HepG2 (cell line): ENCODE data around the gene CUEDC2. TPM values are rescaled to one million over a fixed set of nuclear protein-coding genes. Genes with fewer than 3 reads are reported as not detected.

Source experiments
- ATAC-seq: fragments of 200-7000 bp; cut with Tn5 transposase; 3 replicates; pipeline ENCODE4 v1.9.1; 2020; ENCODE audit warnings: mild to moderate bottlenecking, moderate library complexity
- BruUV-seq: library from RNA; stranded (reverse); fragments of 400-500 nt; replicated peaks from 2 replicates; lab custom pipeline; 2021; lab: Mats Ljungman, UMichigan
- CTCF ChIA-PET: fragments of 300-600 bp; formaldehyde crosslinking; extraction: SDS; loops from one replicate; lab custom pipeline; 2021; ENCODE audit warnings: low total read pairs, inconsistent platforms, low intra/inter-chr PET ratio; lab: Yijun Ruan, JAX
- POLR2A ChIA-PET: fragments of 350-600 bp; sonication (Branson Sonifier 250); formaldehyde crosslinking; loops from one replicate; lab custom pipeline; 2020; ENCODE audit warnings: antibody characterized with exemption, inconsistent platforms; lab: Yijun Ruan, JAX
- DNase-seq: peaks from one replicate; pipeline ENCODE4 v3.0.0-alpha.2; 2015; ENCODE audit warnings: low spot score
- FAIRE-seq: peaks from 3 replicates; lab custom pipeline; 2011; peaks lifted over from hg19 to GRCh38; lab: Jason Lieb, UNC
- H2AFZ ChIP-seq: one replicate; pipeline ENCODE4 v1.6.1; 2011; ENCODE audit warnings: low read length, inconsistent platforms
- H3K27ac ChIP-seq: fragments of 300-600 bp; 3 replicates; pipeline ENCODE4 v1.8.0; 2011; ENCODE audit warnings: mixed run types, mild to moderate bottlenecking, mixed read lengths, low read length, inconsistent platforms; ENCODE audit not compliant: insufficient read depth; ENCODE audit errors: extremely low read length
- H3K27me3 ChIP-seq, 2 experiments: fragments of 200-600 bp in 1 of 2; 2 replicates in 1 of 2; 3 replicates in 1 of 2; pipeline versions ENCODE4 v1.6.0 to v1.8.0; 2011; ENCODE audit warnings: low read length in 2 of 2, mild to moderate bottlenecking in 2 of 2, moderate library complexity in 2 of 2, inconsistent platforms in 1 of 2; ENCODE audit not compliant: insufficient read depth in 2 of 2, control insufficient read depth in 1 of 2
- H3K36me3 ChIP-seq, 2 experiments: fragments of 200-600 bp in 1 of 2; replicated peaks in 1 of 2; 2 replicates in 1 of 2; 3 replicates in 1 of 2; pipeline versions ENCODE4 v1.5.1 to v1.8.0; 2011; ENCODE audit warnings: low read length in 2 of 2, inconsistent platforms in 1 of 2; ENCODE audit not compliant: insufficient read depth in 2 of 2, control insufficient read depth in 1 of 2
- H3K4me1 ChIP-seq: 2 replicates; pipeline ENCODE4 v1.5.1; 2012; ENCODE audit warnings: low read length, inconsistent platforms; ENCODE audit not compliant: insufficient read depth
- H3K4me2 ChIP-seq: 2 replicates; pipeline ENCODE4 v1.6.0; 2011; ENCODE audit warnings: low read depth, low read length, inconsistent platforms
- H3K4me3 ChIP-seq, 3 experiments: fragments of 200-600 bp in 1 of 3; sonication (generic), shearing (Covaris generic) in 1 of 3; replicated peaks in 1 of 3; 2 replicates each; pipeline ENCODE4 v1.5.1; 2011 to 2016; ENCODE audit warnings: low read length in 3 of 3, inconsistent platforms in 2 of 3, low read depth in 2 of 3, mild to moderate bottlenecking in 2 of 3, control low read depth in 1 of 3, mixed read lengths in 1 of 3; ENCODE audit not compliant: insufficient read depth in 1 of 3
- H3K79me2 ChIP-seq: one replicate; pipeline ENCODE4 v1.6.1; 2011; ENCODE audit warnings: low read length, inconsistent platforms; ENCODE audit not compliant: insufficient read depth
- H3K9ac ChIP-seq: 2 replicates; pipeline ENCODE4 v1.6.0; 2011; ENCODE audit warnings: mild to moderate bottlenecking, low read depth, low read length, inconsistent platforms; ENCODE audit not compliant: insufficient read depth
- H3K9me3 ChIP-seq: 2 replicates; pipeline ENCODE4 v1.5.1; 2012; ENCODE audit warnings: mild to moderate bottlenecking, low read length
- H4K20me1 ChIP-seq: 2 replicates; pipeline ENCODE4 v1.6.0; 2011; ENCODE audit warnings: inconsistent platforms, mild to moderate bottlenecking, low read length, moderate library complexity; ENCODE audit not compliant: insufficient read depth
- CBX2 ChIP-seq, 2 experiments: fragments of 200-600 bp in 1 of 2; sonication (generic); formaldehyde crosslinking in 1 of 2; IDR thresholded peaks; 2 replicates each; pipeline versions ENCODE4 v1.7.0 to v1.8.1; 2018 to 2022; ENCODE audit warnings: low read depth in 2 of 2, low read length in 1 of 2, mild to moderate bottlenecking in 1 of 2, missing genetic modification reagents in 1 of 2
- CC2D1A ChIP-seq: sonication (generic); formaldehyde crosslinking; IDR thresholded peaks from 2 replicates; pipeline ENCODE4 v1.8.1; 2023; ENCODE audit warnings: mild to moderate bottlenecking, missing genetic modification reagents
- EEA1 ChIP-seq: sonication (generic); formaldehyde crosslinking; IDR thresholded peaks from 2 replicates; pipeline ENCODE4 v1.5.1; 2020; ENCODE audit warnings: mild to moderate bottlenecking, missing genetic modification reagents, borderline replicate concordance
- EZH2 ChIP-seq: conservative IDR thresholded peaks from 2 replicates; pipeline ENCODE4 v1.6.1; 2012; ENCODE audit warnings: mild to moderate bottlenecking, low read depth, low read length, moderate library complexity
- HNF4A ChIP-seq: sonication (generic); formaldehyde crosslinking; IDR thresholded peaks from 2 replicates; pipeline ENCODE4 v1.4.0; 2020; ENCODE audit warnings: missing genetic modification reagents
- MYPOP ChIP-seq: sonication (generic); formaldehyde crosslinking; IDR thresholded peaks from 2 replicates; pipeline ENCODE4 v1.8.1; 2023; ENCODE audit warnings: mild to moderate bottlenecking, moderate library complexity, missing genetic modification reagents
- RAD51 ChIP-seq: fragments of 450-650 bp; IDR thresholded peaks from 2 replicates; pipeline ENCODE4 v1.6.1; 2016; ENCODE audit warnings: borderline replicate concordance
- ZSCAN12 ChIP-seq: sonication (generic); formaldehyde crosslinking; IDR thresholded peaks from 2 replicates; pipeline ENCODE4 v1.9.0; 2021; ENCODE audit warnings: mild to moderate bottlenecking, missing genetic modification reagents
- WGBS: methylation state at CpG from one replicate; pipeline ENCODE4 v1.1.6; 2017; ENCODE audit warnings: low lambda C conversion rate; 5-methylcytosine and 5-hydroxymethylcytosine counted together
- in situ Hi-C: cut with HindIII; loops from 2 replicates; pipeline ENCODE4 v1.10.0; 2017; ENCODE audit warnings: low pct_unique_long_range_greater_than_20kb; ENCODE audit not compliant: extremely low pct_ligation_motif_present
- intact Hi-C: fragments of 100-400 bp; cut with micrococcal nuclease; formaldehyde crosslinking; loops from one replicate; pipeline ENCODE4 v1.10.0; 2022; ENCODE audit not compliant: unreplicated experiment
- polyA plus RNA-seq, 8 experiments: library from polyadenylated mRNA; depleted of rRNA in 3 of 8; stranded (reverse) in 7 of 8; unstranded in 1 of 8; fragments of >200 nt; fragmentation: Illumina TruSeq in 4 of 8; extraction: Trizol in 4 of 8; gene quantifications; 2 replicates each; pipeline versions ENCODE4 v1.2.1 to v1.2.3, GENCODE V29; 2011 to 2016; ENCODE audit warnings: low read depth in 4 of 8, missing spikeins in 1 of 8, mixed read lengths in 1 of 8; ENCODE audit not compliant: insufficient read depth in 1 of 8
- total RNA-seq, 5 experiments: library from RNA; depleted of rRNA; stranded (reverse); fragments of >200 nt; fragmentation: Illumina TruSeq; extraction: Trizol; gene quantifications; 2 replicates each; pipeline ENCODE4 v1.2.3, GENCODE V29; 2016; ENCODE audit warnings: low read depth in 1 of 5

CUEDC2 gene
- total and polyA plus RNA-seq, 2 of the 13 experiments (the other 11 are each of a cell fraction or from before 2014, with no cell fraction given): 13.1 to 18.4 TPM

- POLR2A ChIA-PET: interaction anchor here (1.0 to 1.3 kb wide), 3 partner anchors 11 to 40 kb away, joined by 3 to 4 read pairs (median 3); partner anchors contain the start of gene FBXL15
These were observed 22.6 kb downstream of the CUEDC2 start for GRCh38 chr10:102409604-102410428.

More at GRCh38 chr10:102409604-102410428, 22.6 kb downstream of the CUEDC2 start:
- H3K27ac ChIP-seq: no peak overlapping the region
- intact Hi-C loops: no loop called here
- no peaks in the 10 kb centered on the region for H3K36me3 ChIP-seq
- peaks cover 4% of the 10 kb centered on the region; the same call in 1 of the 2 replicates for H4K20me1 ChIP-seq
- in situ Hi-C loops: loop anchor here (10.0 kb wide), 1 partner anchor 65 kb away; no protein-coding TSS in a partner anchor
- ATAC-seq (no peak), DNase-seq (no peak), FAIRE-seq (no peak)
- WGBS: 24% methylated on average over 20 of the region's 24 CpGs
- H3K4me2 ChIP-seq: peak overlapping the region; percentile 61
- no TSS peak for BruUV-seq
- H3K9ac ChIP-seq: no peak overlapping the region
- no peaks in the 10 kb centered on the region for H3K9me3 ChIP-seq
- H3K27me3 ChIP-seq: peaks cover 27 to 80% of the 10 kb centered on the region in 2 experiments
- peaks cover 18% of the 10 kb centered on the region for H3K4me1 ChIP-seq
- H3K4me3 ChIP-seq: peak overlapping the region in 2 of 3 experiments; percentile 38 to 64; a peak in 3 of 6 replicates
- no peak overlapping the region for H2AFZ ChIP-seq
- no peaks in the 10 kb centered on the region for H3K79me2 ChIP-seq
- CTCF ChIA-PET: no interaction called here
- TF ChIP-seq EZH2: peak; percentile 53; the same call in 1 of the 2 replicates
- no peak for TF ChIP-seq ZSCAN12 (CRISPR knock-in tag)
- 0 out of 2 replicates have a peak, but pooled peaks have one; percentile 0 for TF ChIP-seq MYPOP
- no peak for TF ChIP-seq EEA1
- no peak for TF ChIP-seq HNF4A (CRISPR knock-in tag)
- TF ChIP-seq CC2D1A (CRISPR knock-in tag): no peak
- no peak for TF ChIP-seq RAD51
- no peak for TF ChIP-seq CBX2 (IDR thresholded peaks at IDR 0.05; ENCODE audit: low read depth, low read length)
- no peak for TF ChIP-seq CBX2 (CRISPR knock-in tag; IDR thresholded peaks at IDR 0.05; ENCODE audit: low read depth)
